ENCODE results near the gene CCDC87.

DNA sequence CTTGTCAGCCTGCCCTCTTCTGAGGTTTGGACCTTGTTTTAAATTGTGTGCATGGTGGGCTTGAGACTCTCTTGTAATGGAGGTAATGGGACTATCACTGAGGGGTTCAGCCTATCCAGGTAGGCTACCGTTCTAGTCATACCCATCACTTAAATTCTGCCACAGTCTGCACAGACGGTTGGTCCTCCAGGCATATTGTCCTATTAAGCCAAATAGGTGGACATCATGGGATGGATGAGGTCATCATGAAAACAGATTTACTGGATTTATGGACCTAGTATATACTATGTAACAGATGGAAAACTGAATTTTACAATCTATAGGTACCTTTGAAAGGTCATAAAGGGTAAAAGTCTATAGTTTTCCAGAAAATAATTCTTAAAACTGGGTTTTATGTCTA, 36.5 kb upstream of the CCDC87 start:
- TF ChIP-seq, protein P1, sequence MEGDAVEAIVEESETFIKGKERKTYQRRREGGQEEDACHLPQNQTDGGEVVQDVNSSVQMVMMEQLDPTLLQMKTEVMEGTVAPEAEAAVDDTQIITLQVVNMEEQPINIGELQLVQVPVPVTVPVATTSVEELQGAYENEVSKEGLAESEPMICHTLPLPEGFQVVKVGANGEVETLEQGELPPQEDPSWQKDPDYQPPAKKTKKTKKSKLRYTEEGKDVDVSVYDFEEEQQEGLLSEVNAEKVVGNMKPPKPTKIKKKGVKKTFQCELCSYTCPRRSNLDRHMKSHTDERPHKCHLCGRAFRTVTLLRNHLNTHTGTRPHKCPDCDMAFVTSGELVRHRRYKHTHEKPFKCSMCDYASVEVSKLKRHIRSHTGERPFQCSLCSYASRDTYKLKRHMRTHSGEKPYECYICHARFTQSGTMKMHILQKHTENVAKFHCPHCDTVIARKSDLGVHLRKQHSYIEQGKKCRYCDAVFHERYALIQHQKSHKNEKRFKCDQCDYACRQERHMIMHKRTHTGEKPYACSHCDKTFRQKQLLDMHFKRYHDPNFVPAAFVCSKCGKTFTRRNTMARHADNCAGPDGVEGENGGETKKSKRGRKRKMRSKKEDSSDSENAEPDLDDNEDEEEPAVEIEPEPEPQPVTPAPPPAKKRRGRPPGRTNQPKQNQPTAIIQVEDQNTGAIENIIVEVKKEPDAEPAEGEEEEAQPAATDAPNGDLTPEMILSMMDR (conservative IDR thresholded peaks at IDR 0.05; ENCODE audit: low read length): no peak
- TF ChIP-seq EZH2phosphoT487 (IDR thresholded peaks at IDR 0.05; ENCODE audit: borderline replicate concordance): no peak

Data from Loucy (cell line).